Measurements from ENCODE around the gene PPP1R37. TPM values are rescaled to one million over a fixed set of nuclear protein-coding genes. Genes with fewer than 3 reads are reported as not detected.

Gene PPP1R37
- total and polyA plus RNA-seq, 2 donors (not counting 3 experiments of a cell fraction or from before 2014, with no cell fraction given): 16.2 to 27.1 TPM

- no peak overlapping the region for H3K27ac ChIP-seq (ENCODE audit: insufficient read depth, low read depth, low read length)
- CTCF ChIA-PET: interaction anchor here (0.6 kb wide), 1 partner anchor 14 kb away, joined by 3 read pairs; no protein-coding TSS in a partner anchor
- H3K9ac ChIP-seq (replicated peaks; ENCODE audit: extremely low read depth, insufficient read depth, low read length): no peak overlapping the region
- DNase-seq (ENCODE audit: low read depth, low spot score): no peak
- TF ChIP-seq GATA2 (IDR thresholded peaks at IDR 0.05; ENCODE audit: insufficient read depth, insufficient read length, low read depth, low read length): no peak
- no peak overlapping the region for H2AFZ ChIP-seq (ENCODE audit: low read depth, low read length)
- no peak overlapping the region for H3K4me2 ChIP-seq (ENCODE audit: insufficient read depth, low read length)
- POLR2A ChIA-PET: no interaction called here
- H3K36me3 ChIP-seq (ENCODE audit: control insufficient read depth in 2 of 2, extremely low read depth in 1 of 2, insufficient read depth in 2 of 2, low read length in 2 of 2): peaks cover 5 to 24% of the 10 kb centered on the region in 2 experiments
- intact Hi-C loops (cut with micrococcal nuclease) (no loop called here), dilution Hi-C loops (cut with MboI; ENCODE audit: extremely low pct_ligation_motif_present, low sequenced_read_pairs) (no loop called here)
- no TSS peak for BruUV-seq (replicated peaks)
- peaks cover 62% of the 10 kb centered on the region for H3K79me2 ChIP-seq (ENCODE audit: control insufficient read depth, insufficient read depth, low read length)
- H3K27me3 ChIP-seq (ENCODE audit: control insufficient read depth in 2 of 2, insufficient read depth in 2 of 2, low read length in 2 of 2): no peaks in the 10 kb centered on the region
- no peaks in the 10 kb centered on the region for H3K4me1 ChIP-seq (ENCODE audit: control insufficient read depth, extremely low read depth, insufficient read depth, low read length)
- H3K4me3 ChIP-seq (replicated peaks in 1 of 3; ENCODE audit: insufficient read depth in 1 of 3, low read depth in 1 of 3, low read length in 3 of 3): no peak overlapping the region
- no peaks in the 10 kb centered on the region for H3K9me3 ChIP-seq (replicated peaks; ENCODE audit: control insufficient read depth, insufficient read depth, low read length)
- FAIRE-seq: no peak
- H3K9me1 ChIP-seq (replicated peaks; ENCODE audit: control insufficient read depth, extremely low read depth, insufficient read depth, low read length): no peaks in the 10 kb centered on the region
- no peaks in the 10 kb centered on the region for H4K20me1 ChIP-seq (replicated peaks; ENCODE audit: control insufficient read depth, extremely low read depth, insufficient read depth, low read length)
Measured at GRCh38 chr19:45047188-45047797, 45.7 kb upstream of the PPP1R37 start.

- Histone ChIP-seq H3K27me3 (ENCODE audit: control insufficient read depth in 2 of 2, insufficient read depth in 2 of 2, low read length in 2 of 2) (no peaks in the 10 kb centered on the region), H3K79me2 (ENCODE audit: control insufficient read depth, insufficient read depth, low read length) (peaks cover 57% of the 10 kb centered on the region), H4K20me1 (replicated peaks; ENCODE audit: control insufficient read depth, extremely low read depth, insufficient read depth, low read length) (no peaks in the 10 kb centered on the region), H3K9me3 (replicated peaks; ENCODE audit: control insufficient read depth, insufficient read depth, low read length) (no peaks in the 10 kb centered on the region), H3K9me1 (replicated peaks; ENCODE audit: control insufficient read depth, extremely low read depth, insufficient read depth, low read length) (no peaks in the 10 kb centered on the region), H3K4me1 (ENCODE audit: control insufficient read depth, extremely low read depth, insufficient read depth, low read length) (no peaks in the 10 kb centered on the region), H2AFZ (ENCODE audit: low read depth, low read length) (no peak overlapping the region), H3K27ac (ENCODE audit: insufficient read depth, low read depth, low read length) (no peak overlapping the region), H3K9ac (replicated peaks; ENCODE audit: extremely low read depth, insufficient read depth, low read length) (no peak overlapping the region), H3K4me3 (replicated peaks in 1 of 3; ENCODE audit: insufficient read depth in 1 of 3, low read depth in 1 of 3, low read length in 3 of 3) (no peak overlapping the region), H3K4me2 (ENCODE audit: insufficient read depth, low read length) (no peak overlapping the region), H3K36me3 (ENCODE audit: control insufficient read depth in 2 of 2, extremely low read depth in 1 of 2, insufficient read depth in 2 of 2, low read length in 2 of 2) (peaks cover 8 to 23% of the 10 kb centered on the region in 2 experiments)
- intact Hi-C loops (cut with micrococcal nuclease) (no loop called here), dilution Hi-C loops (cut with MboI; ENCODE audit: extremely low pct_ligation_motif_present, low sequenced_read_pairs) (no loop called here)
- POLR2A ChIA-PET: no interaction called here
- TF ChIP-seq FOS (IDR thresholded peaks at IDR 0.05; ENCODE audit: borderline replicate concordance, insufficient read depth, low read length) (no peak), CTCF (IDR thresholded peaks at IDR 0.05; ENCODE audit: extremely low read depth in 1 of 2, insufficient read depth in 1 of 2, low read depth in 1 of 2, low read length in 2 of 2) (no peak), MAX (IDR thresholded peaks at IDR 0.05; ENCODE audit: insufficient read depth, insufficient read length) (no peak)
- CTCF ChIA-PET: interaction anchor here (1.5 kb wide), 1 partner anchor 10 kb away, joined by 11 read pairs; no protein-coding TSS in a partner anchor
- DNase-seq (ENCODE audit: low read depth, low spot score): no peak
- no TSS peak for BruUV-seq (replicated peaks)
- FAIRE-seq: no peak
Measured at GRCh38 chr19:45049073-45049736, 43.8 kb upstream of the PPP1R37 start.

Data from endothelial cell of umbilical vein (primary cell).